Measurements from ENCODE around the gene ERF. TPM values are rescaled to one million over a fixed set of nuclear protein-coding genes. Genes with fewer than 3 reads are reported as not detected.
"Not testable (repeated sequence)": the region's sequence is repeated elsewhere in the genome, so short reads cannot be mapped to it uniquely, and the experiment has no call there.

The ERF gene
- polyA plus RNA-seq, 3 donors: 74.2 to 96.3 (median 86.2) TPM

DNA sequence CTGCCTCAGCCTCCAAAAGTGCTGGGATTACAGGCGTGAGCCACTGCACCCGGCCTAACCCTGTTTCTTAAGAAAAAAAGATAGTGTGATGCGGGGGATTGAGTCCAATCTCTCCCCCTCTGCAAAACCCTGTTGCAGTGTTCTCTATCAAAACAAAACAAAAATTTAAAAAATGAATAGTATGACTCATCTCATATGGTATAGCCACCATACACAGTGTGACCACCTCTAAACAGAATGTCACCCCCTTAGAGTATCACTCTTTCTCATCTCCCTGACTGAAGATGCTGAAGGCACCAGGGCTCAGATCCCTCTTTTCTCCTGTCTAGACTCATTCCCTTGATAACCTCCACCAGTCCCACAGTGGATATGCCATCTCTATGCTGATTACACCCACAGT, 6.8 kb upstream of the ERF start:
- DNase-seq: no peak

GRCh38 chr19:42257842-42258241, 2.9 kb upstream of the ERF start:
- not testable (repeated sequence) for DNase-seq

GRCh38 chr19:42255766-42256745, 1.1 kb upstream of the ERF start:
- peak; percentile 63 for DNase-seq

GRCh38 chr19:42254089-42254849, 659 bp downstream of the ERF start:
- peak; percentile 88 for DNase-seq

GRCh38 chr19:42253245-42254088, 1.5 kb downstream of the ERF start:
- DNase-seq: no peak

DNA sequence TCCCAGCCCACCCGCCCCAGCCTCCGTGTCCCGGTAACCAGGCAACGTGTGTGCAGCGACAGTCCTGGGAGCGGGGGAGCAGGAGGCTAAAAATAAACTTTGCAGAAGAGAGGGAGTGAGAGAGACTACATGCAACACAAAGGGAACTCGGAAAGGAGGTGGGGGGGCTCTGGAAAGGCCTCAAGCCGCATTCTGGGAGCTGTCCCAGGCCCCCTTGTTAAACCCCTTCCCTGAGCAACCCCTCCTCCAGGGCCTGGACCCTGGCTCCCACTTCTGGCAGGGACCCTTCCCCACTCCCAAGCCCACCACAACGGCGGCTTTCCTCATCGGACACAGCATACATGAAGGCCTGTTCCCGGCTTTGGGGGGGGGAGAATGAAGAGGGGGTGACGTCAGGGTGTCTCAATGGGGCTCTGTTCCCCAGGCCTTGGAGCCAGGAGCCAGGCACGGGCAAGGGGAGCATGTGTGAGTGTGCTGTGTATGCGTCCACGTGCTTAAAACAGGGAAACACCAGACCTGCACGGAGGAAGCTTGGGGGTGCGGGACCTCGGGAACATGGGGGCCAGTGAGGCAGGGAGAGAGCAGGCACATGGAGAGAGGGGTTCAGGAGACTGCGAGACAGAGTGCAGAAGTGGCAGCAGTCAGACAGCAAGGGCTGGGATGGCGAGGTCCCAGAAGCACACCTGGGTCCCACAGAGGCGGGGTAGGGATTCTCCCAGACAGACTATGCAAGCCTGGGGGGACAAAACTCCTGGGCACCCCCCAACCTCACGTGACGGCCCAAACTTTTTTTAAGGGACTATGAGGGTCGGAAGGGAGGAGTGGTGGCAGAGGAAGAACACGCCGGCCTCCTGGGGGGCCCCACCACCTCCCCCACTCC, 2.3 kb downstream of the ERF start:
- no peak for DNase-seq

GRCh38 chr19:42251572-42252358, 3.2 kb downstream of the ERF start:
- DNase-seq: no peak

DNA sequence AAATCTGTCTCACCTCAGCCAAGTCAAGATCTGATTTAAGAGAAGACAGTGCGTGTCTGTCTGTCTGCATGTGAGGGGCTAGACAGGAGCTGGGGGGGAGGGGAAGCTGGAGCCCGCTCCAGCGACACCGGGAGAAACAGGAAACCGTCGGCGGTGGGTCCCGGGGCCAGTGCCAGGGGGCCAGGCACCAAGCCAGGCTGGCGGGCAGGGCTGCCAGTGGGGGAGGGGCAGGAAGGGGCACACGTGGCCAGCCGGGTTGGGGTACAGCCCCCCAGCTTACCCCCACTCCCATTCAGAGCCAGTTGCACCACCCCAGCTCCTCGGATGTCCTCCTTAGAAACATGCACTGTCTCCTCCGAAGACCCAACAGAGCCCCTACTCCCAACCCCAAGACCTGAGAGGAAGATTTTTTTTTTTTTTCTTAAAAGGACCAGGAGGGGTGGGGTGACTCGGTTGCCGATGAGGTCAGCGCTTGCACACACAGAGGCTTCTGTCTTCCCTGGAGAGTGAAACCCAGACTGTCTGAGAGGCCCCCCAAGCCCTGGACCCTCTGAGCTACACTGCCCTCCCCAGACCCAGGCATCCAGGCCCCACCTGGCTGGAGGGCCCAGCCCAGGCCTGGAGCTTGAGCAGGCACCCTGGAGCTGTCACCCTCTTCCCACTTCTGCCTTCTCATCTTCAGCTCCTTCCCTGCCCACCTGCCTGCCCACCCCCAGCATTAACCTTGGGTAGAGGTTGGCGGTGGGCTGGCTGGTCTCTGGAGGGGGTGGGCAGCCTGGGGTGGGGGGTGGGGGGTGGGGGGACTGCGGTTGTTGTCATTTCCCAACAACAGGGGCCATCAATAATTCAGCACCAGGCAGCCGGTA, 4.0 kb downstream of the ERF start:
- DNase-seq: no peak

- DNase-seq: no peak
Observed at GRCh38 chr19:42250183-42250665, 4.7 kb downstream of the ERF start.

DNA sequence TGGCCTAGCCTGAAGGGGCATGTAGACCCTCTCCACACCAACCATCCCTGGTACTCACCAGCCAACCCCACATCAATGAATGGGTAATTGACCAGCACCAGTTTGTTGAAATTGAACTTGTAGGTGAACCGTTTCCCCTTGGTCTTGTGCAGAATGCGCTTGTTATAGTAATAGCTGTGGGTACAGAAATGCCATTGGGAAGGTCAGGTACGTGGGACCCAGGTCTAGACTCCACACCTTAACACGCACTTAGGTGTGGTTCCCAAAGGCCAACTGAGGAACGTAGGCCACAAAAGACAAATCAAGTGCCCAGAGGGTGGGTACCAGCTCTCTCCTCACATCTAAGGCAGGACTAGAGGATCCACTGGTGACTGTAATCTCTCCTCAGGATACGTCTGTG, 5.2 kb downstream of the ERF start:
- DNase-seq: no peak

DNA sequence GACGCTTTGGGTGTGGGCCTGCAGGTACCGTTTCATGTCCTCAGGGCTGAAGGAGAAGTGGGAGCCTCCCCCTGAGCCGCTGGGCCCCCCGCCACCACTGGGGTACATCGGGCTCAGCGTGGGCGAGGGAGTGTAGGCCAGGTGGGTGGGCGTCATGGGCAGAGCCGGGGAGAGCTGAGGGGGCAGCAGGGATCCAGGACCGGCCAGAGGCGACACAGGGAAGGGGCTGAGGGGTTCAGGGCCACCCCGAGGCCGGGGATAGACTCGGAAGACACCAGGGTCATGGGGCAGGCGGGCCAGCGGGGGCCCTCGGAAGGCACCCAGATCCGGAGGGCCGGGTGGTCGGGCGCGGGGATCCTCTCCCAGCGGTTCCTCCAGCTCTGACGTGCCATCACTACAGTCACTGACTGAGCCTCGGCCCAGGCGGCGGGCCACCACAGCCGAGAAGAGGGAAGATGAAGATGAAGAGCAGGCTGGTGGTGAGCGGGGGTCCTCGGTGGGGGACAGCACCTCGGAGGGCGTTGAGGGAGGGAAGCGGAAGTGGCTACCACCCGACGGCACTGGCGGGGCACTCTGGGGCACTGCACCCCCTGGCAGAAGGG, 5.7 kb downstream of the ERF start:
- no peak for DNase-seq

- no peak for DNase-seq
Observed at GRCh38 chr19:42248270-42249148, 6.4 kb downstream of the ERF start.

GRCh38 chr19:42247640-42248199, 7.2 kb downstream of the ERF start:
- DNase-seq: no peak

- no peak for DNase-seq
Observed at GRCh38 chr19:42246922-42247639, 7.8 kb downstream of the ERF start.

DNA sequence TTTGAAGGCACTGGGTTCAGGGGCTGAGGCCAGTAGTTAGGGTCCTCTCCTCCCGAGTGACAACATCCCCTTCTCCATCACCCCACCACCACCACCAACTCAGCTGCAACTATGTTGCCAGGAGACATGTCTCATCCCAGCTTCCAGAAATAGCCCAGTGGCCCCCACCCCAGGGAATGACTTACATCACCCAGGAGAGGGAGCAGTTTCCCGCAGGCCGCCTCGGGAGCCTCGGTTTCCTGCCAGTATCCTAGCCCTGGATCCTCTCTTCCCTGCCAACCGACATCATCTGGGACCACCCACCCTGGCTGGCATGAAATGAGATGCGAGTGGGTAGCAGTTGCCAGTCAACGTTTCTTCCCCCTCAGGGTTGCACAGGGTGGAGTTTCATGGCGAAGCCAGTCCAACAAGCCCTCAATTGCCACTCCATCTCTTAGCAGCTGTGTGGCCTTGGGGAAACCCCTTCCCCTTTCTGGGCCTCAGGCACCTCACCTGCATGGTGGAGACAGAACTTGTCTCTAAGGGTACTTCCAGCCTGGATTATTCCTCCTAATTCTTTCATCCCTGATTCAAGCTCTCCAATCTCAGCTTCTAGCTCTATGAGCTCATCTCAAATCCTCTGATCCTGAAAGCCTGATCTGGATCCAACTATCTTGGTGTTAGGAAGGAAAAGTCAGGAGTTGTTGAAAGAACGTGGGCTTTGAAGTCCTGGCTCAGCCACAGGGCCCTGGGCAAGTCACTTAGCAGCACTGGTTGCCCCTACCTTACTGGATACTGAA, 8.6 kb downstream of the ERF start:
- DNase-seq: no peak

DNA sequence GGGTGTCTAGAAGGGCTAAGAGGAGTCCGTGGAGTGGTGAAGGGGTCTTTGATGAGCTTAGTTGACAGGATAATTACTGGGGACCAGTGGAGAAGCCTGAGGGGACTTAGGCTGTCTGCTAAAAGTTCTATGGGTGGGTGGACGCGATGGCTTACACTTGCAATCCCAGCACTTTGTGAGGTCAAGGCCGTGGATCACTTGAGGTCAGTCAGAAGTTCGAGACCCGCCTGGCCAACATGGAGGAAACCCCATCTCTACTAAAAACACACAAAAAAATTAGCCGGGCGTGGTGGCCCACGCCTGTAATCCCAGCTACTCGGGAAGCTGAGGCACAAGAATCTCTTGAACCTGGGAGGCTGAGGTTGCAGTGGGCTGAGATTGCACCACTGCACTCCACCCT, 9.7 kb downstream of the ERF start:
- no peak for DNase-seq
